Activated T-helper 1 cell treated with anti-CD3 and anti-CD28 coated beads, Interleukin-12 subunit alpha, Interleukin-12 subunit beta, Interleukin-2, Interleukin-4 antibody, amounts not matched to agents 30 ng/mL and 10 ng/mL and 1 ng/mL, durations not matched to agents 14 hours and 24 hours and 36 hours (primary cell): ENCODE data around the gene PTGER1. TPM values are rescaled to one million over a fixed set of nuclear protein-coding genes. Genes with fewer than 3 reads are reported as not detected.
A peak's percentile ranks its signal among the peaks of the same experiment; 100 is the strongest.

Source experiments
- DNase-seq: peaks from one replicate; pipeline ENCODE4 v3.0.0; 2021; ENCODE audit warnings: low spot score
- H3K27ac Mint-ChIP-seq: one replicate; pipeline ENCODE4 v1.8.0; 2021; ENCODE audit warnings: mild to moderate bottlenecking, mixed read lengths
- H3K27me3 Mint-ChIP-seq: one replicate; pipeline ENCODE4 v1.8.0; 2022; ENCODE audit warnings: mild to moderate bottlenecking, moderate library complexity, mixed read lengths; ENCODE audit not compliant: insufficient read depth
- H3K36me3 Mint-ChIP-seq: one replicate; pipeline ENCODE4 v1.8.0; 2021; ENCODE audit warnings: low read depth, mixed read lengths
- H3K4me1 Mint-ChIP-seq: one replicate; pipeline ENCODE4 v1.8.0; 2021; ENCODE audit warnings: low read depth, mixed read lengths
- H3K4me3 Mint-ChIP-seq: one replicate; pipeline ENCODE4 v1.8.0; 2021; ENCODE audit warnings: mild to moderate bottlenecking, moderate library complexity, mixed read lengths
- H3K9me3 Mint-ChIP-seq: one replicate; pipeline ENCODE4 v1.8.0; 2021; ENCODE audit warnings: mixed read lengths
- intact Hi-C: fragments of 100-400 bp; cut with micrococcal nuclease; formaldehyde crosslinking; loops from one replicate; pipeline ENCODE4 v1.15.1; 2024
- total RNA-seq: library from RNA; stranded (reverse); gene quantifications from 2 replicates; pipeline ENCODE4 v1.2.3, GENCODE V29; 2022

Gene PTGER1
- total RNA-seq, 1 donor from 2014 or later, result 0.44 TPM

DNA sequence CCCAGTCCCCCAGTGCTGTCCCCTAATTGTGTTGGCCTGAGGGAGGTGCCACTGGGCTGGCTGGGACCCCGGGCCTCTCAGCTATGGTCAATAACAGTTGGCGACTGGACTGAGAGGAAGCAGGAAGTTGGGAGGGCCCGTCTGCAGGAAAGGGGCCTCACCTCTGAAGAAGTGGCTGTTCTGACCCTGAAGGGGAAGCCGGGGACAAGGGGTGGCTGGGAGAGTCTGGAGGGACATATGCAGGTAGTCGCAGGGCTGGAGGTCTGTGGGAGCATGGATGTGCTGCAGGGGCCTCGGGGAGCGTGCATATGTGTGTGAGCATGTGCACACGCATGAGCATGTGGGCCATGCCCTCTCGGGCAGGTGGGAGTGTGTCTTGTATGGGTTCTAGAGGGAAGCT lies 36.1 kb downstream of the PTGER1 start:
- Mint-ChIP-seq H3K9me3 (no peaks in the 10 kb centered on the region), H3K4me3 (peak overlapping the region; percentile 95), H3K4me1 (peaks cover 38% of the 10 kb centered on the region), H3K36me3 (peaks cover 27% of the 10 kb centered on the region), H3K27me3 (no peaks in the 10 kb centered on the region), H3K27ac (peak overlapping the region; percentile 67)
- intact Hi-C loops, result no loop called here
- DNase-seq, result no peak

DNA sequence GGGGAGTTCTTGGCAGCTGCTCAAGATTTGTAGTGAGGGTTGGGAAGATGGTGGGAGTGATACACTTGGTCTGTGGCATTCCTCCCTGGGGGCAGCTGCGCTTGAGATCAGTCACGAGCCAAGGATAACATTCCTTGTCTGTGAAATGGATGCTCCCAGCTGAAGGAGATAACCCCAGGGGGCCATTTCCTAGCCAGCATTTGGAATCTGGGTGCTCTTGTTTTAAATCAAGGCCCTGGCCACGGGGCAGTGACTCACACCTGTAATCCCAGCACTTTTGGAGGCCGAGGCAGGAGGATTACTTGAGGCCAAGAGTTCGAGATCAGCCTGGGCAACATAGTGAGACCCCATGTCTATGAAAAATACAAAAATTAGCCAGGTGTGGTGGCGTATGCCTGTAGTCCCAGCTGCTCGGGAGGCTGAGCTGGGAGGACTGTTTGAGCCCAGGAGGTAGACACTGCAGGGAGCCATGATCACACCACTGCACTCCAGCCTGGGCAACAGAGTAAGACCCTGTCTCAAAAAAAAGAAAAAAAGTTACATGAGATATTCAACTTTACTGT lies 37.5 kb downstream of the PTGER1 start:
- DNase-seq, result no peak
- Mint-ChIP-seq H3K27ac (no peak overlapping the region), H3K36me3 (peaks cover 19% of the 10 kb centered on the region), H3K9me3 (no peaks in the 10 kb centered on the region), H3K4me1 (peaks cover 40% of the 10 kb centered on the region), H3K4me3 (no peak overlapping the region), H3K27me3 (no peaks in the 10 kb centered on the region)
- intact Hi-C loops, result no loop called here

- DNase-seq, result no peak
- H3K4me3 Mint-ChIP-seq, result peak overlapping the region; percentile 84
- intact Hi-C loops, result no loop called here
- H3K4me1 Mint-ChIP-seq, result peaks cover 53% of the 10 kb centered on the region
- peaks cover 6% of the 10 kb centered on the region for H3K27me3 Mint-ChIP-seq
- peak overlapping the region; percentile 85 for H3K27ac Mint-ChIP-seq
- H3K9me3 Mint-ChIP-seq, result no peaks in the 10 kb centered on the region
- peaks cover 10% of the 10 kb centered on the region for H3K36me3 Mint-ChIP-seq
Observed at GRCh38 chr19:14435320-14436050, 39.7 kb downstream of the PTGER1 start.

- peaks cover 3% of the 10 kb centered on the region for H3K36me3 Mint-ChIP-seq
- peaks cover 47% of the 10 kb centered on the region for H3K4me1 Mint-ChIP-seq
- H3K4me3 Mint-ChIP-seq, result peak overlapping the region; percentile 84
- intact Hi-C loops, result no loop called here
- no peaks in the 10 kb centered on the region for H3K9me3 Mint-ChIP-seq
- peak overlapping the region; percentile 85 for H3K27ac Mint-ChIP-seq
- DNase-seq, result peak; percentile 18
- peaks cover 9% of the 10 kb centered on the region for H3K27me3 Mint-ChIP-seq
Observed at GRCh38 chr19:14434543-14435319, 40.4 kb downstream of the PTGER1 start.

DNA sequence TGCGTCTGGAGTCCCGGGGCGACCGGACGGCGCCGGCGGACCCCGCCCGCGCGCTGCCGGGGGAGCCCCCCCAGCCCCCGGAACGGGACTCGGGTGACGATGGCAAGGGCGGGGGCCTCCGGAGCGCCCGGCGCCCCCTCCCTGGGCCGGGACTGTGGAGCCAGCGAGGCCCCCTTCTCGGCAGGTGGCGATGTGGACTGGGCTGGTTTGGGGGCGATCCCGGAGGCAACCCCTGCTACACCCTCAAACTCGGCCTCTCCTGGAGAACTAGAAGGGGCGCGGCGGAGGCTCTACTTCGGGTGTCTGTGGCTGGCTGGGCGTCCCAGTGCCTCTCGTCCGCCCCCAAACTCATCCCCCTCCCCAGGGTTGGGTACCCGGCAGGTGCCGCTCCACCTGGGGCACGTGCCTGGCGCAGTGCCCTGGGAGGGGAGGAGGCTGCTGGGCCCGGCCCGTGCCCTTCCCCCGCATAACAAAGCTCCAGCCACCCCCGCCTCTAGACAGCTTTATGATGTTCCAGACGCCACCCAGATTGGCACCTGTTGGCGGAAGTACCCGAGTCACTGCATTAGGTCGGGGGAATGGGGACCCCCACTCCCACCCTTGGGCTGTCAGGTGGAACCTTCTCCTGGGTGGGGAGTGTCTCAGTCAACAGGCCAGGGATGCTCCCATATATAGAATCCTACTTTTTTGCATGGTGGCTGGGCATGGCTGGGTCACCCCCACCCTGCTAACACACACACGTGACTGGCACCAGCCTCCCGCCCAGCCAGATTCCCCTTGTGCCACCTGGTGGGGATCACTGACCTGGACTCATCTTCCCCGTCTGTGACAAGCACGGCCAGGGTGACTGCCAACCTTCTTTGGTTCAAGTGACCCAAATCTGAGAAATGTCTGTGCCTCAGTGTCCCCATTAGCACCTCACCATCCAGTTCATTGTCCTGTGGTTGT lies 41.3 kb downstream of the PTGER1 start:
- Mint-ChIP-seq H3K4me1 (peaks cover 38% of the 10 kb centered on the region), H3K9me3 (no peaks in the 10 kb centered on the region), H3K27me3 (peaks cover 12% of the 10 kb centered on the region), H3K27ac (peak overlapping the region; percentile 71), H3K36me3 (peaks cover 3% of the 10 kb centered on the region), H3K4me3 (peak overlapping the region; percentile 84)
- intact Hi-C loops, result no loop called here
- DNase-seq, result no peak

- Mint-ChIP-seq H3K36me3 (peaks cover 3% of the 10 kb centered on the region), H3K27ac (peak within 1 kb of the TSS; percentile 81), H3K27me3 (peaks cover 12% of the 10 kb centered on the region), H3K4me3 (peak within 1 kb of the TSS; percentile 89), H3K9me3 (no peaks in the 10 kb centered on the region), H3K4me1 (peaks cover 37% of the 10 kb centered on the region)
- intact Hi-C loops, result loop anchor here (1.0 kb wide), 5 partner anchors 7 to 53 kb away; partner anchors contain the start of gene DDX39A
- peak; percentile 47 for DNase-seq
Observed at GRCh38 chr19:14432791-14433553, 42.2 kb downstream of the PTGER1 start, which contains the start of gene PKN1. Gene PKN1 (plus strand): TSS chr19:14433306. CDS start chr19:14433522, 216 bp downstream.

- H3K9me3 Mint-ChIP-seq, result no peaks in the 10 kb centered on the region
- peaks cover 3% of the 10 kb centered on the region for H3K36me3 Mint-ChIP-seq
- H3K27me3 Mint-ChIP-seq, result peaks cover 12% of the 10 kb centered on the region
- no peak for DNase-seq
- intact Hi-C loops, result no loop called here
- H3K4me1 Mint-ChIP-seq, result peaks cover 33% of the 10 kb centered on the region
- H3K27ac Mint-ChIP-seq, result peak overlapping the region; percentile 4
- peak overlapping the region; percentile 62 for H3K4me3 Mint-ChIP-seq
Observed at GRCh38 chr19:14430712-14431111, 44.4 kb downstream of the PTGER1 start.

DNA sequence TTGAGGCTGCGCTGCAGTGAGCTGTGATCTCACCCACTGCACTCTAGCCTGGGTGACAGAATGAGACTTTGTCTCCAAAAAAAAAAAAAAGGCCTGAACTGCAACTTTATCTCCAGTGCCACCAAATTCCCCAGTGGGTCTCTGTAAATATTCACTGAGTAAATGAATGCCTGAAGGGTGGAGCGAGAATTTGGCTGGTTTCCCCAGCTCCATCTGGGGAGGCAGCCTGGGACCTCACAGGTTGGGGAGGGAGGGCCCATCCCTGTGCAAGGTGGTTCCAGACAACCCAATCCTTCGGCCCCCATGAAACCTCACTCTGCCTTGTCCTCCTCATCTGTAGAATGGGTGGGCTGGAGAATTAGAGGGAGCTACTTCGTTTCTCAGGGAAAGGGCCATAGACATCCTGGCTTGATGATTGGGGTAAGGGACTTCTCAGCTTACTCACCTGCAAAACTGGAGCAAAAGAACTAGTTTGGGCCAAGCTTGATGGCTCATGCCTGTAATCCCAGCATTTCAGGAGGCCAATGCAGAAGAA lies 46.2 kb downstream of the PTGER1 start:
- Mint-ChIP-seq H3K4me3 (no peak overlapping the region), H3K9me3 (no peaks in the 10 kb centered on the region), H3K27me3 (peaks cover 14% of the 10 kb centered on the region), H3K4me1 (peaks cover 18% of the 10 kb centered on the region), H3K36me3 (no peaks in the 10 kb centered on the region), H3K27ac (no peak overlapping the region)
- intact Hi-C loops, result no loop called here
- DNase-seq, result no peak

DNA sequence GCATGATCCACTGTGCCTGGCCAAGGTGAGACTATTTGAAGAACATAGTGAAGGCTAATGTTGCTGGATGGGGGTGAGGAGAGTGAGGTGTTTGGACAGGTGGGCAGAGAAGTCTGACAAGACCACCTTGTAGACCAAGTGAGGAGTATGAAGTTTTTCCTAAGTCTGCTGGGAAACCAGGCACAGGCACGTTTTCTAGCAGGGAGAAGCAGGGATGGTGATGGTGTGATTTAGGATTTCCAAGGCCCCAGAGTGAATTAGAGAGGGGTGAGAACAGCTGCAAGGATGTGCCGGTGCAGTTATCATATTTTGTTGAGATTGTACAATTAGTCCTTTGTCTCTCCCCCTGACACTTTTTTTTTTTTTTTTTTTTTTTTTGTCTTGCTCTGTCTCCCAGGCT lies 47.7 kb downstream of the PTGER1 start:
- peaks cover 14% of the 10 kb centered on the region for H3K27me3 Mint-ChIP-seq
- no peaks in the 10 kb centered on the region for H3K36me3 Mint-ChIP-seq
- H3K4me3 Mint-ChIP-seq, result no peak overlapping the region
- H3K27ac Mint-ChIP-seq, result no peak overlapping the region
- H3K9me3 Mint-ChIP-seq, result no peaks in the 10 kb centered on the region
- peaks cover 15% of the 10 kb centered on the region for H3K4me1 Mint-ChIP-seq
- no peak for DNase-seq
- intact Hi-C loops, result no loop called here

GRCh38 chr19:14425696-14426138 lies 49.4 kb downstream of the PTGER1 start:
- H3K27ac Mint-ChIP-seq, result no peak overlapping the region
- no peaks in the 10 kb centered on the region for H3K36me3 Mint-ChIP-seq
- no peak for DNase-seq
- intact Hi-C loops, result no loop called here
- H3K4me3 Mint-ChIP-seq, result no peak overlapping the region
- H3K9me3 Mint-ChIP-seq, result no peaks in the 10 kb centered on the region
- H3K4me1 Mint-ChIP-seq, result peaks cover 3% of the 10 kb centered on the region
- peaks cover 10% of the 10 kb centered on the region for H3K27me3 Mint-ChIP-seq
